Liver (tissue), 3 donors: ENCODE results near the gene GNB5.

Source experiments
- CTCF ChIP-seq: fragments of 150-350 bp; IDR thresholded peaks from 2 replicates; pipeline ENCODE4 v1.5.1; 2017; ENCODE audit warnings: improper control_type of control experiment, low read depth, low read length; ENCODE audit not compliant: missing input control
- JUND ChIP-seq, 2 donors: IDR thresholded peaks; 2 replicates each; pipeline ENCODE4 v1.6.1; 2016; ENCODE audit warnings: antibody characterized with exemption in 2 of 2
- TAF1 ChIP-seq: conservative IDR thresholded peaks from 2 replicates; pipeline ENCODE4 v1.6.1; 2016; ENCODE audit warnings: antibody characterized with exemption, mild to moderate bottlenecking
- donor health status: healthy.
- donor health status: healthy.

- TF ChIP-seq JUND (IDR thresholded peaks at IDR 0.05) (no peak), TAF1 (no peak), CTCF (no peak)
Observed at GRCh38 chr15:52118969-52119749, 72.0 kb downstream of the GNB5 start.
